Activated CD8-positive, alpha-beta memory T cell treated with anti-CD3 and anti-CD28 coated beads, Interleukin-2, amount 10 ng/mL, durations not matched to agents 7 days and 5 days (primary cell): Measurements from ENCODE around the gene ARFGAP1. TPM values are rescaled to one million over a fixed set of nuclear protein-coding genes. Genes with fewer than 3 reads are reported as not detected.
"Not testable (repeated sequence)": the region's sequence is repeated elsewhere in the genome, so short reads cannot be mapped to it uniquely, and the experiment has no call there.

Experiments
- ATAC-seq: fragments of 150-1000 bp; cut with Tn5 transposase; one replicate; pipeline ENCODE4 v1.10.0; 2021; ENCODE audit warnings: moderate library complexity
- CTCF ChIA-PET: fragments of 350-600 bp; sonication (Branson Sonifier 250); formaldehyde crosslinking; loops from one replicate; lab custom pipeline; 2021; ENCODE audit warnings: antibody characterized with exemption; lab: Charles Lee
- DNase-seq: peaks from one replicate; pipeline ENCODE4 v3.0.0-alpha.2; 2020
- H3K27ac Mint-ChIP-seq: one replicate; pipeline ENCODE4 v1.8.0; 2021; ENCODE audit warnings: mild to moderate bottlenecking, mixed read lengths
- H3K27me3 Mint-ChIP-seq: one replicate; pipeline ENCODE4 v1.8.0; 2021; ENCODE audit warnings: mixed read lengths
- H3K36me3 Mint-ChIP-seq: one replicate; pipeline ENCODE4 v1.8.0; 2021; ENCODE audit warnings: mild to moderate bottlenecking, mixed read lengths
- H3K4me1 Mint-ChIP-seq: one replicate; pipeline ENCODE4 v1.8.0; 2021; ENCODE audit warnings: mixed read lengths
- H3K4me3 Mint-ChIP-seq: one replicate; pipeline ENCODE4 v1.8.0; 2021; ENCODE audit warnings: mild to moderate bottlenecking, moderate library complexity, mixed read lengths
- H3K9me3 Mint-ChIP-seq: one replicate; pipeline ENCODE4 v1.8.0; 2022; ENCODE audit warnings: low read depth, mixed read lengths
- total RNA-seq, 2 experiments: library from RNA; stranded (reverse); gene quantifications; one replicate each; pipeline ENCODE4 v1.2.3, GENCODE V29; 2021

Gene ARFGAP1
- total RNA-seq, 2 experiments from 2014 or later = 79.6 to 90.2 TPM

DNA sequence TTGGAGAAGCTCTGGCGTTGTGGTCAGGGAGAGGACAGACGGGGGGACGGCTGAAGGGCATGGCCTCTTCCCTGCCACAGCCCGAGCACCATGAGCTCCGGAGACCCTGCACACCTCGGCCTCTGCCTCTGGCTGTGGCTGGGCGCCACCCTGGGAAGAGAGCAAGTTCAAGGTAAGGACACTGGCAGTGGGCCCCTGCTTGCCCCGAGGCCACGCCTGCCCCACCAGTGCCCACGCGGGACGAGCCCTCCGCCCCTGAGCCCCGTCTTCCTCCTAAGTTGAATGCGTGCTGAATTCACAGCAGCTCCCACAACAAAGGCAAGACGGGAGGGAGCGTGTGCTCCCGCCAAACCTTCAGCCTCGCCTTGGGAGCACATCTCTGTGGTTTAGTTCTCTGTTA, 22.4 kb downstream of the ARFGAP1 start:
- ATAC-seq (no peak), DNase-seq (no peak)
- Mint-ChIP-seq H3K27ac (no peak overlapping the region), H3K4me1 (peaks cover 3% of the 10 kb centered on the region), H3K9me3 (no peaks in the 10 kb centered on the region), H3K4me3 (no peak overlapping the region), H3K36me3 (no peaks in the 10 kb centered on the region), H3K27me3 (peaks cover 15% of the 10 kb centered on the region)
- CTCF ChIA-PET = interaction anchor here (0.7 to 0.9 kb wide), 2 partner anchors 65 to 71 kb away, joined by 3 to 5 read pairs; no protein-coding TSS in a partner anchor

DNA sequence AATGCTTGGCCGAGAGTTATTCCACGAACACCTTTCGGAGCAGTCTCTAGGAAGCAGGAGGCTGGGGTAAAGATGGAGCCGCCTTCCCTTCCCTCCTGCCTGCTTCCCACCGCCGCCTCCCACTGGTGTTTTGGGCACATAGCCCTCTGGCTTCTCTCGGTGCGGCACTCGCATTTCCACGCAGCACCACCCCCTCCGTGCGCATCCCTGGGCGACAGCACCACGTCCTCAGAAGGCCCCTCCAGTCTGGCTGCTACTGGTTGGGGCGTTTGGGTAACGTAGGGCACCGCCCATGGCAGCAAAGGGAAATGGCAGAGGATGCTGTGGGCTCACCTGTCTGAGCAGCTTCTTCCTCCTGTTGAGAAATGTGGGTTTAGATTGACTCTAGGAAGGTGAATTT, 22.8 kb downstream of the ARFGAP1 start:
- DNase-seq = no peak
- Mint-ChIP-seq H3K9me3 (no peaks in the 10 kb centered on the region), H3K27me3 (peaks cover 15% of the 10 kb centered on the region), H3K4me1 (peaks cover 3% of the 10 kb centered on the region), H3K36me3 (no peaks in the 10 kb centered on the region), H3K27ac (no peak overlapping the region), H3K4me3 (no peak overlapping the region)
- peak; percentile 12 for ATAC-seq
- CTCF ChIA-PET = no interaction called here

GRCh38 chr20:63295846-63296245, 23.2 kb downstream of the ARFGAP1 start:
- no peak overlapping the region for H3K27ac Mint-ChIP-seq
- peaks cover 15% of the 10 kb centered on the region for H3K27me3 Mint-ChIP-seq
- peaks cover 3% of the 10 kb centered on the region for H3K4me1 Mint-ChIP-seq
- ATAC-seq = peak; percentile 11
- CTCF ChIA-PET = no interaction called here
- no peak overlapping the region for H3K4me3 Mint-ChIP-seq
- H3K9me3 Mint-ChIP-seq = no peaks in the 10 kb centered on the region
- DNase-seq = no peak
- H3K36me3 Mint-ChIP-seq = no peaks in the 10 kb centered on the region

GRCh38 chr20:63296531-63297299, 24.1 kb downstream of the ARFGAP1 start:
- Mint-ChIP-seq H3K9me3 (no peaks in the 10 kb centered on the region), H3K4me3 (no peak overlapping the region), H3K27me3 (peaks cover 17% of the 10 kb centered on the region), H3K4me1 (peaks cover 3% of the 10 kb centered on the region), H3K27ac (no peak overlapping the region), H3K36me3 (no peaks in the 10 kb centered on the region)
- no peak for DNase-seq
- CTCF ChIA-PET = no interaction called here
- ATAC-seq = no peak

DNA sequence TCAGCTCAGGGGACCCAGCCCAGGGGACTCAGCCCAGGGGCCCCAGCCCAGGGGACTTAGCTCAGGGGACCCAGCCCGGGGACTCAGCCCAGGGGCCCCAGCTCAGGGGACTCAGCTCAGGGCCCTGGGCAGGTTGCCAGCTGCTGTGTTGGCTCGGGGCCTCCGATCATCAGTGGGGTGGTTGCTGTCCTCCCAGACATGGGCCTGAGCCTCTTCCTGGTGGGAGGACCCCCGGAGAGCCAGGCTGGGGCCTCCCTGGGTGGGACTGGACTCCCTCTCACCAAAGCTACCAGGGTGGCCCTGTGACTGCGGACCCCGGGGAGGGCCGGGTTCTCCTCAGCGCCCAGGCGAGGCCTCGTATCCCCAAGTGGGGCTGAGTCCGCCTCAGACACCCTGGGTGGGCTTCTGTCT, 24.8 kb downstream of the ARFGAP1 start:
- CTCF ChIA-PET = no interaction called here
- peaks cover 17% of the 10 kb centered on the region for H3K27me3 Mint-ChIP-seq

DNA sequence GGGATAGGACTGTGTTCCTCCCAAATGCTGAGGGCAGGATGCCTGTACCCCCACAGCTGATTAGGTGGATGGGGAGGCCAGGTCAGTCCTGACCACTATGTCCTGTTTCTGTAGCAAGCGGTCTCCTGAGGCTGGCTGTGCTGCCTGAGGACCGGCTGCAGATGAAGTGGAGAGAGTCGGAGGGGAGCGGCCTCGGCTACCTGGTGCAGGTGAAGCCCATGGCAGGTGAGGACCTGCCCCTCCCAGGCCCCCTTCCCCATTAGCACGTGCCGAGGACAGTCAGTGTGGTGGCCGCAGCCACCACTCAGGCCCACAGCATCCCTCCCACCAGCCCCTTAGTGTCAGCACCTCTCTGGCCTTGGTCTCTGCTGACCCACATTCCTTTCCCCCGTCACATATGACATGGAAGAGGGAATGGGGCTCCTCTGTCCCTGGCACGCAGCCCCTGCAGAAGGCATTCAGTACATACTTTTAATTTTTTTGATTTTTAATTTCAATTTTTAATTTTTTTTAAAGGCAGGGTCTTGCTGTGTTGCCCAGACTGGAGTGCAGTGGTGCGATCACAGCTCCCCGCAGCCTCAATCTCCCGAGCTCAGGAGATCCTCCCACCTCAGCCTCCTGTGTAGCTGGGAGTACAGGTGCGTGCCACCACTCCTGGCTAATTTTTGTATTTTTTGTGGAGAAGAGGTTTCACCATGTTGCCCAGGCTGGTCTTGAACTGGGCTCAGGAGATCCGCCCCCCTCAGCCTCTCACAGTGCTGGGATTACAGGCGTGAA, 25.4 kb downstream of the ARFGAP1 start:
- H3K4me3 Mint-ChIP-seq = no peak overlapping the region
- DNase-seq (no peak), ATAC-seq (no peak)
- H3K4me1 Mint-ChIP-seq = peaks cover 3% of the 10 kb centered on the region
- peaks cover 20% of the 10 kb centered on the region for H3K27me3 Mint-ChIP-seq
- H3K27ac Mint-ChIP-seq = no peak overlapping the region
- H3K36me3 Mint-ChIP-seq = no peaks in the 10 kb centered on the region
- CTCF ChIA-PET = interaction anchor here (1.1 kb wide), 1 partner anchor 12 kb away, joined by 3 read pairs; no protein-coding TSS in a partner anchor
- H3K9me3 Mint-ChIP-seq = no peaks in the 10 kb centered on the region

More for the DNA sequence above, 24.8 kb downstream of the ARFGAP1 start:
- Mint-ChIP-seq H3K4me1 (peaks cover 3% of the 10 kb centered on the region), H3K27ac (no peak overlapping the region), H3K36me3 (no peaks in the 10 kb centered on the region), H3K4me3 (no peak overlapping the region), H3K9me3 (no peaks in the 10 kb centered on the region)
- no peak for ATAC-seq
- DNase-seq = no peak

- CTCF ChIA-PET = interaction anchor here (1.1 to 1.3 kb wide), 2 partner anchors 8 to 11 kb away, joined by 3 read pairs; no protein-coding TSS in a partner anchor
- no peak for ATAC-seq
Observed at GRCh38 chr20:63298731-63299312, 26.2 kb downstream of the ARFGAP1 start.

DNA sequence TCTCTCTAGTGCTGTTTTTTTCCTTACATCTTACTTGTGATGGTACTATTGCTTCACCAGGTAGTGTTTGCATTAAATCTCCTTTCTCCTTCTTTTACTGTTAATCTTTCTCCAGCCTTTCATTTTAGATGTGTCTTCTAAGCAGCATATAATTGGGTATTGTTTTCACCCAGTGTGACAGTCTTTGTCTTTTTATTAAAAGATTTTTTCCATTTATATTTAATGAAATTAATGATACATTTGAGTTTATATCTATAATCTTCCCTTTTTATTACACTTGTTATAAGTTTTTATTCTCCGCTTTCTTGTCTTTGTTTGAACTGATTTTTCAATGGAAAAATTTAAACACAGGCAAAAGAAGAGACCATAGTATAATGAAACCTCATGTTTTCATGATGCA, 29.1 kb downstream of the ARFGAP1 start:
- no peaks in the 10 kb centered on the region for H3K4me1 Mint-ChIP-seq
- DNase-seq = no peak
- no peak for ATAC-seq
- no peak overlapping the region for H3K27ac Mint-ChIP-seq
- H3K36me3 Mint-ChIP-seq = no peaks in the 10 kb centered on the region
- no peaks in the 10 kb centered on the region for H3K9me3 Mint-ChIP-seq
- H3K27me3 Mint-ChIP-seq = peaks cover 7% of the 10 kb centered on the region
- CTCF ChIA-PET = no interaction called here
- no peak overlapping the region for H3K4me3 Mint-ChIP-seq

More at GRCh38 chr20:63298731-63299312, 26.2 kb downstream of the ARFGAP1 start:
- DNase-seq = no peak
- no peaks in the 10 kb centered on the region for H3K9me3 Mint-ChIP-seq
- H3K27me3 Mint-ChIP-seq = peaks cover 20% of the 10 kb centered on the region
- H3K27ac Mint-ChIP-seq = no peak overlapping the region
- peaks cover 3% of the 10 kb centered on the region for H3K4me1 Mint-ChIP-seq
- H3K4me3 Mint-ChIP-seq = no peak overlapping the region
- H3K36me3 Mint-ChIP-seq = no peaks in the 10 kb centered on the region

GRCh38 chr20:63303095-63303666, 30.6 kb downstream of the ARFGAP1 start:
- Mint-ChIP-seq H3K4me3 (no peak overlapping the region), H3K27me3 (peaks cover 7% of the 10 kb centered on the region), H3K4me1 (no peaks in the 10 kb centered on the region), H3K9me3 (no peaks in the 10 kb centered on the region), H3K27ac (no peak overlapping the region), H3K36me3 (no peaks in the 10 kb centered on the region)
- no peak for DNase-seq
- CTCF ChIA-PET = no interaction called here
- no peak for ATAC-seq

DNA sequence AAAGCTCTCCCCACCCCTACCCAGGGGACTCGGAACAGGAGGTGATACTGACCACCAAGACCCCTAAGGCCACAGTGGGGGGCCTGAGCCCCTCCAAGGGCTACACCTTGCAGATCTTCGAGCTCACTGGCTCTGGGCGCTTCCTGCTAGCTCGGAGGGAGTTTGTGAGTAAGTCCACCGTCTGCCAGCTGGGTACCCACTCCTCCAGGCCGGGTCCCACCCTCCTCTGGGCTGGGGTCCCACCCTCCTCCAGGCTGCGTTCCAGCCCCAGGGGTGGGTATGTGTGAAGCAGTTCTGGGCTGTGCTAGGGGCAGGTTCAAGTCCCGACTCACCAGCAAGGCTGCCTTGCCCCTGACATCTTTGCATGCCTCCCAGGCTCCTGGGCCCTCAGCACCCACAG, 32.8 kb downstream of the ARFGAP1 start:
- Mint-ChIP-seq H3K27ac (no peak overlapping the region), H3K4me3 (no peak overlapping the region), H3K36me3 (no peaks in the 10 kb centered on the region), H3K27me3 (peaks cover 6% of the 10 kb centered on the region), H3K9me3 (no peaks in the 10 kb centered on the region), H3K4me1 (no peaks in the 10 kb centered on the region)
- DNase-seq = no peak
- CTCF ChIA-PET = no interaction called here
- ATAC-seq = no peak

- H3K4me1 Mint-ChIP-seq, H3K9me3 Mint-ChIP-seq, H3K27ac Mint-ChIP-seq, ATAC-seq, DNase-seq, CTCF ChIA-PET, H3K4me3 Mint-ChIP-seq, H3K36me3 Mint-ChIP-seq, H3K27me3 Mint-ChIP-seq: not testable (repeated sequence)
Observed at GRCh38 chr20:63305933-63306672, 33.5 kb downstream of the ARFGAP1 start.

GRCh38 chr20:63306673-63307537, 34.3 kb downstream of the ARFGAP1 start:
- CTCF ChIA-PET = interaction anchor here (1.7 kb wide), 1 partner anchor 75 kb away, joined by 5 read pairs; no protein-coding TSS in a partner anchor

More at GRCh38 chr20:63306673-63307537, 34.3 kb downstream of the ARFGAP1 start:
- no peaks in the 10 kb centered on the region for H3K9me3 Mint-ChIP-seq
- no peak for DNase-seq
- peaks cover 3% of the 10 kb centered on the region for H3K27me3 Mint-ChIP-seq
- no peaks in the 10 kb centered on the region for H3K36me3 Mint-ChIP-seq
- H3K4me1 Mint-ChIP-seq = no peaks in the 10 kb centered on the region
- no peak overlapping the region for H3K27ac Mint-ChIP-seq
- ATAC-seq = no peak
- H3K4me3 Mint-ChIP-seq = no peak overlapping the region
